AG09309 (cell line): ENCODE measurements around the gene CCR3.

Source experiments
- DNase-seq: peaks from one replicate; pipeline ENCODE4 v3.0.0-alpha.2; 2010; ENCODE audit warnings: low read depth
- H3K4me3 ChIP-seq: 2 replicates; pipeline ENCODE4 v1.5.1; 2011; ENCODE audit warnings: mild to moderate bottlenecking, low read depth, low read length, moderate library complexity; ENCODE audit not compliant: control insufficient read depth
- TF ChIP-seq, protein P1 (sequence below): IDR thresholded peaks from 2 replicates; pipeline ENCODE4 v1.5.1; 2011; ENCODE audit warnings: mild to moderate bottlenecking, low read depth, low read length, inconsistent platforms; ENCODE audit not compliant: insufficient read depth, control insufficient read depth; ENCODE audit errors: missing control alignments

The CCR3 gene

GRCh38 chr3:46284981-46285683 lies 42.9 kb downstream of the CCR3 start:
- no peak for DNase-seq
- H3K4me3 ChIP-seq, result no peak overlapping the region
- TF ChIP-seq, protein P1, sequence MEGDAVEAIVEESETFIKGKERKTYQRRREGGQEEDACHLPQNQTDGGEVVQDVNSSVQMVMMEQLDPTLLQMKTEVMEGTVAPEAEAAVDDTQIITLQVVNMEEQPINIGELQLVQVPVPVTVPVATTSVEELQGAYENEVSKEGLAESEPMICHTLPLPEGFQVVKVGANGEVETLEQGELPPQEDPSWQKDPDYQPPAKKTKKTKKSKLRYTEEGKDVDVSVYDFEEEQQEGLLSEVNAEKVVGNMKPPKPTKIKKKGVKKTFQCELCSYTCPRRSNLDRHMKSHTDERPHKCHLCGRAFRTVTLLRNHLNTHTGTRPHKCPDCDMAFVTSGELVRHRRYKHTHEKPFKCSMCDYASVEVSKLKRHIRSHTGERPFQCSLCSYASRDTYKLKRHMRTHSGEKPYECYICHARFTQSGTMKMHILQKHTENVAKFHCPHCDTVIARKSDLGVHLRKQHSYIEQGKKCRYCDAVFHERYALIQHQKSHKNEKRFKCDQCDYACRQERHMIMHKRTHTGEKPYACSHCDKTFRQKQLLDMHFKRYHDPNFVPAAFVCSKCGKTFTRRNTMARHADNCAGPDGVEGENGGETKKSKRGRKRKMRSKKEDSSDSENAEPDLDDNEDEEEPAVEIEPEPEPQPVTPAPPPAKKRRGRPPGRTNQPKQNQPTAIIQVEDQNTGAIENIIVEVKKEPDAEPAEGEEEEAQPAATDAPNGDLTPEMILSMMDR, result no peak

GRCh38 chr3:46285931-46286619 lies 43.8 kb downstream of the CCR3 start:
- DNase-seq, result no peak
- H3K4me3 ChIP-seq, result no peak overlapping the region
- TF ChIP-seq, protein P1, result no peak

DNA sequence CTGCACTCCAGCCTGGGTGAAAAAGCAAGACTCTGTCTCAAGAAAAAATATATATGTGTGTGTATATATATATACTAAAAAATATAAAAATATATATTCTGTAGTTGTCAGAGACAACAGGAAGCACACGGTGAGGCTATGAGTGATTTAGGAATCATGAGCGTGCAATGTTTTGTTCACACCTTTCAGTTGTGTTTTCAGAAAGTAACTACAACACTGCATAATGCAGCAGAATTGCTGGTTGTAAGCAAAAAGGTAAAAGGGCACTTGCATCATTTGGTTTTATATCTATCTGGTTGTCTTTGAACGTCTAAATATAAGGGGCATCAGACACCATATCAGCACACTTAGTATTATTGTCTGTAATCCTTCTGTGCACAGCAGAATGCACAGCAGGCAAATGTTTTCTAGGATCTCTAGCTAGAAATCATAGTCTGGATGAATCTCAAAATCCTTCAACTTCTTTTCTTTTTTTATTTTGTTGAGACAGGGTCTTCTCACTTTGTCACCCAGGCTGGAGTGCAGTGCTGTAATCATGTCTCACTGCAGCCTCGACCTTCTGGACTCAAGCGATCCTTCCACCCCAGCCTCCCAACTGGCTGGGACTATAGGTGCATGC lies 44.8 kb downstream of the CCR3 start:
- DNase-seq, result no peak
- TF ChIP-seq, protein P1, result no peak
- H3K4me3 ChIP-seq, result no peak overlapping the region

DNA sequence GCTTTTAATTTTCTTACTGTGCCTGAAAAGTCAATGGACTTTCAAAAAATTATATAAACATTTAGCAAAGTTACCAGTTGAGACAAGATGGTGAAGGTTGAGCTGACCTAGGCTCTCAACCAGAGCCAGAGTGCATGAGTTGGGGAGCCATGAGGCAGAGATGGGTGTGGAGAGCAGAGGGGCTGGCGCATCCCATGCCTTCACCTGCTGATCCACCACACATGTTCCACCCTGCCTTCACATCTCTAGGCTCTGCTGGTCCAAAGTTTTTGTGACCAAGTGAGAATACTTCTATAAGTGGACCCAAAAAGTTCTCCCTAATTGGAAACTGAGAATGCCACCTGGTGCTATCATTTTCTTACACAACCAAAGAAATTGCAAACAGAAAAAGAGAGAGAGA lies 47.3 kb downstream of the CCR3 start:
- no peak overlapping the region for H3K4me3 ChIP-seq
- DNase-seq, result no peak
- TF ChIP-seq, protein P1, result no peak

- TF ChIP-seq, protein P1, result no peak
- H3K4me3 ChIP-seq, result no peak overlapping the region
- DNase-seq, result no peak
Measured at GRCh38 chr3:46289966-46290365, 47.7 kb downstream of the CCR3 start.

- no peak for DNase-seq
Measured at GRCh38 chr3:46291046-46291445, 48.8 kb downstream of the CCR3 start.

More at GRCh38 chr3:46291046-46291445, 48.8 kb downstream of the CCR3 start:
- no peak overlapping the region for H3K4me3 ChIP-seq
- TF ChIP-seq, protein P1, result no peak
